ENCODE data around the gene NT5DC1.

- no peak for TF ChIP-seq CTCF (conservative IDR thresholded peaks at IDR 0.05; ENCODE audit: low read length)
- no peak for TF ChIP-seq EZH2phosphoT487 (IDR thresholded peaks at IDR 0.05; ENCODE audit: borderline replicate concordance)
These were observed 69.2 kb downstream of the NT5DC1 start for GRCh38 chr6:116169880-116170279.

Measured in Loucy (cell line).